Esophagus squamous epithelium (tissue), 5 donors: ENCODE results near the gene SVIL. TPM values are rescaled to one million over a fixed set of nuclear protein-coding genes. Genes with fewer than 3 reads are reported as not detected.

ENCODE experiments used
- DNase-seq: peaks from one replicate; lab custom pipeline; 2025; lab: John Stamatoyannopoulos, UW
- H3K27ac ChIP-seq, 4 donors: fragments of 200-600 bp; sonication (generic); one replicate each; pipeline ENCODE4 v1.5.1; 2016 to 2019; ENCODE audit warnings: mild to moderate bottlenecking in 1 of 4
- H3K27me3 ChIP-seq, 4 donors: fragments of 200-600 bp; sonication (generic); 1 replicate in 3 of 4; 2 replicates in 1 of 4; pipeline versions ENCODE4 v1.5.1 to v1.6.0; 2017 to 2021; ENCODE audit warnings: antibody characterized with exemption in 1 of 4
- H3K36me3 ChIP-seq, 3 donors: fragments of 200-600 bp; sonication (generic); one replicate each; pipeline ENCODE4 v1.5.1; 2016 to 2019
- H3K4me1 ChIP-seq, 3 donors: fragments of 200-600 bp; sonication (generic); one replicate each; pipeline ENCODE4 v1.5.1; 2017 to 2019
- H3K4me3 ChIP-seq, 4 donors: fragments of 200-600 bp; sonication (generic); 1 replicate in 3 of 4; 2 replicates in 1 of 4; pipeline ENCODE4 v1.5.1; 2016 to 2019; ENCODE audit warnings: mild to moderate bottlenecking in 2 of 4, moderate library complexity in 1 of 4
- H3K9me3 ChIP-seq, 3 donors: fragments of 200-600 bp; sonication (generic); one replicate each; pipeline ENCODE4 v1.5.1; 2016 to 2019
- CTCF ChIP-seq, 6 experiments: fragments of 450-650 bp in 4 of 6; fragments of 200-600 bp in 2 of 6; sonication (generic) in 2 of 6; IDR thresholded peaks; one replicate each; pipeline ENCODE4 v1.5.1; 2016 to 2019; ENCODE audit warnings: antibody characterized with exemption in 6 of 6, mild to moderate bottlenecking in 4 of 6, moderate library complexity in 4 of 6
- POLR2A ChIP-seq, 4 donors: fragments of 450-650 bp; IDR thresholded peaks; one replicate each; pipeline ENCODE4 v1.6.1; 2017; ENCODE audit warnings: antibody characterized with exemption in 4 of 4, mild to moderate bottlenecking in 4 of 4, moderate library complexity in 3 of 4
- WGBS, 2 donors: methylation state at CpG; one replicate each; pipeline ENCODE4 v1.1.5; 2018; 5-methylcytosine and 5-hydroxymethylcytosine counted together
- intact Hi-C: fragments of 100-400 bp; cut with DNase I; formaldehyde crosslinking; loops from one replicate; pipeline ENCODE4 v1.15.0; 2022
- total RNA-seq, 4 donors: library from RNA; depleted of rRNA; stranded (reverse); fragments of >200 nt; gene quantifications; one replicate each; pipeline ENCODE4 v1.1.0, GENCODE V29; 2016
- donor health status: DM: yes; HTN: yes; CAD: no.

The SVIL gene
- total RNA-seq, 4 donors from 2014 or later = 71.1 to 227 (median 147) TPM

- 84 to 88% methylated on average over 9 of the region's 9 CpGs for WGBS, 2 donors
- H3K36me3 ChIP-seq = peaks cover 17 to 100% (median 49%) of the 10 kb centered on the region in 3 donors
- TF ChIP-seq CTCF (IDR thresholded peaks at IDR 0.05) (no peak), POLR2A (IDR thresholded peaks at IDR 0.05) (no peak)
Measured at GRCh38 chr10:29524720-29525119, 110.1 kb downstream of the SVIL start.

GRCh38 chr10:29524294-29524693, 110.5 kb downstream of the SVIL start:
- Histone ChIP-seq H3K27ac (no peak overlapping the region), H3K36me3 (peaks cover 13 to 100% (median 48%) of the 10 kb centered on the region in 3 donors), H3K27me3 (no peaks in the 10 kb centered on the region), H3K4me3 (no peak overlapping the region), H3K4me1 (peaks cover 0 to 8% (median 0%) of the 10 kb centered on the region in 3 donors), H3K9me3 (no peaks in the 10 kb centered on the region)
- TF ChIP-seq CTCF (IDR thresholded peaks at IDR 0.05) (no peak), POLR2A (IDR thresholded peaks at IDR 0.05) (no peak)
- intact Hi-C loops = no loop called here
- 68 to 90% methylated on average over 6 to 7 of the region's 7 CpGs for WGBS, 2 donors
- DNase-seq = no peak

More at GRCh38 chr10:29524720-29525119, 110.1 kb downstream of the SVIL start:
- no peak for DNase-seq
- H3K27ac ChIP-seq = no peak overlapping the region
- H3K4me3 ChIP-seq = no peak overlapping the region
- no peaks in the 10 kb centered on the region for H3K9me3 ChIP-seq
- H3K27me3 ChIP-seq = no peaks in the 10 kb centered on the region
- intact Hi-C loops = no loop called here
- H3K4me1 ChIP-seq = peaks cover 0 to 8% (median 0%) of the 10 kb centered on the region in 3 donors

GRCh38 chr10:29522918-29523317, 111.9 kb downstream of the SVIL start:
- WGBS, 2 donors = 83 to 84% methylated on average over 2 to 4 of the region's 4 CpGs
- no peak for DNase-seq
- no peaks in the 10 kb centered on the region for H3K9me3 ChIP-seq
- H3K36me3 ChIP-seq = peaks cover 13 to 100% (median 44%) of the 10 kb centered on the region in 3 donors
- H3K4me3 ChIP-seq = no peak overlapping the region
- intact Hi-C loops = no loop called here
- TF ChIP-seq CTCF (IDR thresholded peaks at IDR 0.05) (no peak), POLR2A (IDR thresholded peaks at IDR 0.05) (no peak)
- H3K4me1 ChIP-seq = peaks cover 0 to 8% (median 0%) of the 10 kb centered on the region in 3 donors
- peak overlapping the region; percentile 8 to 49 (median 38) for H3K27ac ChIP-seq
- no peaks in the 10 kb centered on the region for H3K27me3 ChIP-seq

- 61 to 77% methylated on average over 12 to 13 of the region's 20 CpGs for WGBS, 2 donors
- peak overlapping the region in 2 of 4 donors; percentile 2 to 9 for H3K4me3 ChIP-seq
Measured at GRCh38 chr10:29522061-29522855, 112.5 kb downstream of the SVIL start.

More at GRCh38 chr10:29522061-29522855, 112.5 kb downstream of the SVIL start:
- Histone ChIP-seq H3K36me3 (peaks cover 13 to 100% (median 44%) of the 10 kb centered on the region in 3 donors), H3K27me3 (no peaks in the 10 kb centered on the region), H3K9me3 (no peaks in the 10 kb centered on the region), H3K4me1 (peaks cover 0 to 8% (median 0%) of the 10 kb centered on the region in 3 donors), H3K27ac (peak overlapping the region; percentile 8 to 49 (median 38))
- TF ChIP-seq POLR2A (IDR thresholded peaks at IDR 0.05) (no peak), CTCF (IDR thresholded peaks at IDR 0.05) (no peak)
- intact Hi-C loops = no loop called here
- DNase-seq = no peak
